Left renal pelvis (tissue), 4 donors: ENCODE results near the gene HTD2. TPM values are rescaled to one million over a fixed set of nuclear protein-coding genes. Genes with fewer than 3 reads are reported as not detected.
"Not testable (repeated sequence)": the region's sequence is repeated elsewhere in the genome, so short reads cannot be mapped to it uniquely, and the experiment has no call there.

Experiments
- DNase-seq, 4 donors: peaks; one replicate each; pipeline ENCODE4 v3.0.0-alpha.2; 2013; ENCODE audit warnings: low read depth in 4 of 4, low spot score in 3 of 4
- polyA plus RNA-seq, 4 donors: library from polyadenylated mRNA; unstranded; fragments of 120-200 nt; gene quantifications; one replicate each; pipeline ENCODE4 v1.2.1, GENCODE V29; 2013; ENCODE audit not compliant: insufficient read length in 4 of 4

Gene HTD2
- polyA plus RNA-seq, 4 donors, result 10.1 to 17.1 (median 12.3) TPM

DNA sequence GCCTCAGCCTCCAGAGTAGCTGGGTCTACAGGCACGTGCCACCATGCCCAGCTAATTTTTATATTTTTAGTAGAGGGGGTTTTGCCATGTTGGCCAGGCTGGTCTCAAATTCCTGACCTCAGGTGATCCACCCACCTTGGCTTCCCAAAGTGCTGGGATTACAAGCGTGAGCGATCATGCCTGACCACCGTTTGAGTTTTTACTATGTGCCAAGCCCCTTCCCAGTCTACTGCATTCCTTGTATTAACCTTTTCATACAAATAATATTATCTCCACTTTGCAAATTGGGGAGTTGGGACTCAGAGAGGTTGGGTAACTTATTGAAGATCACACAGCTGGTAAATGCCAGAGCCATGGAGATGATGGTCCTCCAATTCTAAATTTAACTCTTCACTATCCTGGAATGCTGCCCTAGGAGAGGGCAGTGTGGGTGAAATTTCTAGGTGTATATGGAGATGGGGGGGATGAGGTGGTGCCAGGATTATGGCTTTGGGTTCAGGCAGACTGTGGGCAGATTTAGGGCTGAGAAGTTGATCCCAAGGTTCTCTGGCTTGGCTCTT is 25.4 kb downstream of the HTD2 start:
- no peak for DNase-seq

DNA sequence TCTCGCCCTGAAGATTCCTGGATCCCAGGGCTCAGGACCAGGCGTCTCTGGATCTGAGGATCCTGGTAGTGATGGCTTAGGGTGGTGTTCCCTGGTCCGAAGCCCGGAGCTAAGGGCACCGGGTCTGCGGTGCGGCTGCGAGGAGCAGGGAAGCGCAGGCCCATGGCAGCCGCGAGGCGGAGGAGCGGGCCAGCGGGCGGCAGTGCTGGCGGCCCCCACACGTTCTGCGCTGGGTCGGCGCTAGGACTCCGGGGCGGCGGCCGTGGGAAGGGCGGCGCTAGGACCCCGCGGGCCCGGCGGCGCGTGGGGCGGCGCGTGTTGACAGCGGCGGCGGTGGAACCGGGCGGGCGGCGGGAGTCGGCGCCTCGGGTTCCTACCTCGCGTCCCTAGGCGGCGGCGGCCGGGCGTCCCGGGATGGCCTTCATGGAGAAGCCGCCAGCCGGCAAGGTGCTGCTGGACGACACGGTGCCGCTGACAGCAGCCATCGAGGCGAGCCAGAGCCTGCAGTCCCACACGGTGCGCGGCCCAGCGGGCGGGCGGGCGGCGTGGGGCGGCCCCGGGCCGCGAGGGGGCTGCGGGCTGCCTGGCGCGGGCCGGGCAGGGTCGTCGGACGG is 26.4 kb downstream of the HTD2 start, which contains the start of gene PXK:
Gene PXK, plus strand, starts transcription at position 318 of the 614 bp plus-strand sequence. Its CDS starts 97 bp downstream, at position 415.
- DNase-seq, result peak in 3 of 4 donors; percentile 56 to 69 (median 68)

DNA sequence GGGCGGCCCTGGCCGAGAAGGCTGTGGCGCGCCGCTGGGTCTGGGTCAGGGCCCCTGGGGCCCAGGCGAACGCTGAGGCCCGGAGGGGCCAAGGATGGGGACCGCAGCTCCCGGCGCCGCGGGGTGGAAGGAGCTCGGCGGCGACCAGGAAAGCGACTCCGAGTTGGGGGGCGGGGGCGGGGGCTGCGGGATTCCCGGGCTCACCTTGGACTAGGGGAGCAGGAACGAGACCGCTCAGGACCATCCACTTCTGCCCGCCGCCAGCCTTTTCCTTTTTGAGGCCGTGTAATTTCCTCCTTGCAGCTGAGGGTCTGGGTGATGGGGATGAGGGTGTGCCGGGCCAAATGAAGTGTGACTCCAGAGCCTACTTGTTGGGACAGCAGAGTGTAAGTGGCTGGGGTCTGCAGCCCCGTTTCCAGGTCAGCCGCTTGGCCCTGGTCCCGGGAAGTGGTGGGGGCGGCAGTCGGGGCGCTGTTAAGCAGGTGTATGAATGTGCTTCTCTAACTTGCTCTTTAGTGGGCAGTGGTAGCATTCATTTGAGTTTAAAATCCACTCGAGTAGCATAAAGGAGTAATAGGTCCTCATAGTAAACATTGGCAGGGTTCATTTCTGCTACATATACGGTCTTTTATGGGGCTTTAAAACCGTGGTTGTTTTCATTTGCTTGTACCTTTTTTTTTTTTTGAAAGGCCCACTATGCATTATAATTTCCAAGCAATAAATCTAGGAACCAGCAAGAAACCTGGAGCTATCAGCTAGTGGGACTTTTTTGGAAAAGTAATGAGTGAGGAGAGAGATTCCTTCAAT is 27.1 kb downstream of the HTD2 start:
- no peak for DNase-seq

DNA sequence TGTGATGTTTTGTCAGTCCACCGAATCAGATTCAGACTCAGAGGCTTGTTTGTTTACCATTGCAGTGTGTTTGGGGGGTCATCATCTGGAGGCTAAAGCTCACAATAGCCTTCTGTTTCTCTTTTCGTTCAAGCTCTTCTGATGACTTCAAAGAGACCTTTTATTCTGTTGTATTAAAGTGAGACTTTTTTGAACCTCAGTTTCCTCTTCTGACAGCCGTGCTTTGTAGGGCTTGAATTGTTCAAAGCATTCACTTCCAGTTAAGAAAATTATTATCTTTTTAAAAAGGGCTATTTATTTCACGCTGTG is 27.6 kb downstream of the HTD2 start:
- no peak for DNase-seq

DNA sequence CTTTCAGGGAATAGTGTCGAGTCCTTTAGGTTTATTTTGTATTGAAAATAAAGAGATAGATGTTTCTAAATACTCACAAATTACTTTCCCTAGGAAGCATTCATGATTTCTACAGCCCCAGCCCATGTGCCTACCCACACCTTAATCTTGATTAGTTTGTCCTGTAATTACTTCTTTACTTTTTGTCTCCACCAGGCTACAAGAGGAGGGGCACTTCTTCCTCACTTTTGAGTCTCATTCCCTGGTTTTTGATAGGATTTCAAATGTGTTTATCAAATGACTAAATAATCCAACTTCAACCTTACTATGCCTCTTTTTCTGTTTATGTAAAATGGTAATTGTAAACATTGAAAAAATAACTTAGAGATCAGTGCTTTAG is 28.2 kb downstream of the HTD2 start:
- no peak for DNase-seq

DNA sequence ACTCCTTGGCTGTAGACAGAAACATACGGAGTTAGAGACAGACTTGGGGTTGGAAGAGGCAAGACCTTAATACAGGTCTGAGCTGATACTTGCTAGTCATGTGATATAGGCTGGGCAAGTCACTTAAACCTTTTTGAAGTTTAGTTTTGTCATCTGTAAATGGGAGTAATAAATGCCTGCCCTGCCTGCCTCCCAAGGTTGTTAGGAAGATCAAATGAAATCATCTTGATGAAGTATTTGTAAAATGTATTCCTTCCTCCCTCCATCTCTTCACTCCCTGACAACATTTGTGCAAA is 29.3 kb downstream of the HTD2 start:
- DNase-seq, result no peak

DNA sequence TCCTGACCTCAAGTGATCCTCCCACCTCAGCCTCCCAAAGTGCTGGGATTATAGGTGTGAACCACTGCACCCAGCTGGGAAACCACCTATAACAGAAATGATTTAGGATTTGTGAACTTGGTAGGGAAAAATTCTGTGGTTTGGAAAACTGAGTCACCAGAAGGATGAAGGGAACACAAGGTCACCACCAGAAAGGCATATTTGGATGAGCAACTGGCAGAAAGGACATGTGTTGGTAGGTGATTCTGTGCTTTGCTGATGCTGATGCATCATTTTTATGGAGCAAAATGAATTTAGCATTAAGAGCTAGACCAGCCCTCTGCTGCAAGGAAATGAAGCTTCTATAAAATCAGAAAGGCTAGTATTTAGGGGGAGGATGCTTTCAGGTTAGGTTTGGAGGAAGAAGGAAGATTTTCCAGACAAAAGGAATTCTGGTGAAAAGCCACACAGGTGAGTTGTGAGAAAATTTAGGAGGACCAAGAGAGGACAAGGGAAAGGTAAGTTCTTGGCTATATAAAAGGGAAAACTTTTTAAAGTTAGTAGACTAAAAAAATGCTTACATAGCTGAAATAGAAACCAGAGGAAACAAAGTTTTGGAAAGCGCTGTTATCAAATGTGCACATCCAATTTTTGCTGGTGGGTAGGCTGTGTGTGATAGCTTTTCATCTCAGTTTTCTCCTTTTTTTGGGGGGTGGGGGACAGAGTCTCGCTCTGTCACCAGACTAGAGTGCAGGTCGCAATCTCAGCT is 30.0 kb downstream of the HTD2 start:
- no peak for DNase-seq

DNA sequence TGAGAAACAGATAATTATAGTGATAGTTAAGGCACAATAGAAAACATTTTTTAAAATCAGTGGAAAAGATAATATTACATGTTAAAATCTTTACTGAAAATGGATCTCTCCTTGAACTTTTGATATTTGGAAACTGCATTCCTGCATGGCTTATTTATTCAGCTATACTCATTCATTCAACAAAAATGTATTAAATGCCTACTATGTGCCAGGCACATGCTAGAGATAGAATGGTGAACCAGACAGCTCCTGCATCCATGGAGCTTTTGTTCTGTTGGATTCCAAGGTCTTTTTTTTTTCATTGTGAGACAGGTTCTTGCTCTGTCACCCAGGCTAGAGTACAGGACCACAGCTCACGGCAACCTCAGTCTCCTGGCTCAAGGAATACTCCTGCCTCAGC is 30.9 kb downstream of the HTD2 start:
- DNase-seq, result no peak

DNA sequence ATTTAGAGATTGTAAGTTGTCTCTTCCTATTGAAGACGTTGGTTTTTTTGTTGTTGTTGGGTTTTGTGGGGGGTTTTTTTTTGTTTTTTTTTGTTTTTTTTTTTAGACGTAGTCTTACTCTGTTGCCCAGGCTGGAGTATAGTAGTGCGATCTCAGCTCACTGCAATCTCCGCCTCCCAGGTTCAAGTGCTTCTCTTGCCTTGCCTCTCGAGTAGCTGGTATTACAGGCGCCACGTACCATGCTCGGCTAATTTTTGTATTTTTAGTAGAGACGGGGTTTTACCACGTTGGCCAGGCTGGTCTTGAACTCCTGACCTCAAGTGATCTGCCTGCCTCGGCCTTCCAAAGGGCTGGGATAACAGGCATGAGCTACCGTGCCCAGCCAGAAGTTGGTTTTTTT is 32.8 kb downstream of the HTD2 start:
- DNase-seq, result not testable (repeated sequence)

DNA sequence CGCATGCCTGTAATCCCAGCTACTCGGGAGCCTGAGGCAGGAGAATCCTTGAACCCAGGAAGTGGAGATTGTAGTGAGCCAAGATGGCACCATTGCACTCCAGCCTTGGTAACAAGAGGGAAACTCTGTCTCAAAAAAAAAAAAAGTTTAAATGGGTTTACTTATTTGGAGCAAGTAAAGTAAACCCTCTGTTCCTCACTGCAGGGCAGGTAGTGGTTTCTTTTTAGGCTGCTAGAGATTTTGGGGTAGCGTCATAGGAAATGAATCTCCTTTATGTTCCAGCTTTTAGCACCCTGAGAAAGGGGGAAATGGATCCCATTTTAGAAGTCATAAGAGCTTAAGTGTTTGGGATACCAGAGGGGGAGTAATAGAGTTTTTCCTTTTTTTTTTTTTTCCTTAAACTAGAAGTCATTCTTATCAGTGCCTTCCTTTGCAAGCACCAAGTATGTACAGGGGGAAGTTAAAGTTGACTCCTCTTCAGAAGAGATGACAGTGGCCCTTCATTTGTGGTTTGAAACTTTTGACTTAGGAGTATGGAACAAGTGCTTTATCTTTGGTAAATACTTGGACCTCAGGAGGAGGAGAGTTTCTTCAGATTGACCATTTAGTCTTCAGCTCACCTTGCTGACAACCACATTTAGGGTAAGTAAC is 34.4 kb downstream of the HTD2 start:
- no peak for DNase-seq

DNA sequence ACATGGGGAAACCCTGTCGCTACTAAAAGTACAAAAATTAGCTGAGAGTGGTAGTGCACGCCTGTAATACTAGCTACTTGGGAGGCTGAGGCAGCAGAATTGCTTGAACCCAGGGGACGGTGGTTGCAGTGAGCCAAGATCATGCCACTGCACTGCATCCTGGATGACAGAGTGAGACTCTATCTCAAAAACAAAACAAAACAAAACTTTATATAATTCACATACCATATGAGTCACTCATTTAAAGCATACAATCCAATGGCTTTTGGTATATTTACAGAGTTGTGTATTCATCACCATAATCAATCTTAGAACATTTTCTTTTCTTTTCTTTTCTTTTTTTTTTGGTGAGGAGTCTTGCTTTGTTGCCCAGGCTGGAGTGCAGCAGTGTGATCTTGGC is 35.1 kb downstream of the HTD2 start:
- DNase-seq, result no peak

DNA sequence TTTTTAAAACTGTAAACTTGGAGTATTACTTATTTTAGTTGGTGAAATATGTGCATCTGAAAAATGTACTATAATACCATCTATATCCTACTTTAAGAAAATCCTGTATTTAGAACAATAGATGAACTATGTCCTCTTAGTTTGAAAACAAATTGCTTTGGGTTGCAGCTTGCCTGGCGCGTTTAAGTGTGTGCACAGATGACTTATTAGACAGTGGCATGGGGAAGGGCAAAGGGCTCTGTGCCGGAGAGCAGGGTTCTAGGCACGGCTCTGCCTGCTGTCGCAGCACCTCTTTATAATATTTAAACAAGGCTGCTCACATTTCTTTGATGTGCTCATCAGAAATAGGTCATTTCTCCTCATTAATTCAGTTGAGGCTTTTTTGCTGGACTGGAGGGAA is 36.4 kb downstream of the HTD2 start:
- no peak for DNase-seq

DNA sequence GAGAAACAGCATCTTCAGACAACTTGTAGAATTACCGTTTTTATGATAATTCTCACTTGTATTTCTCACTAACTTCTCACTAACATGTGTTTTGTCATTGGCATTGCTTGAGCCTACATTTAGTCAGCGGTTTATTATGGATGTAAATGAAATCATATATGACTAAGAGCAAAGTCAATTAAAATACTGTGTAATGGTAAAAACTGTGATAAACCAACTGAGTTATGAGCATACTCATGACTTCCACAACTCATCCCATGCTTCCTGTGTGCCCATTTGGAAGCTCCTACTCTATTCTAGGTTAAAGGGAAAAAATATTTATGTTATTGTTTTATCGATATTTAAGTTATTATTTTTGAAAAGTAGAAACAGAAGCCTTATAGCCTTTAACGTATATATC is 39.1 kb downstream of the HTD2 start:
- no peak for DNase-seq

DNA sequence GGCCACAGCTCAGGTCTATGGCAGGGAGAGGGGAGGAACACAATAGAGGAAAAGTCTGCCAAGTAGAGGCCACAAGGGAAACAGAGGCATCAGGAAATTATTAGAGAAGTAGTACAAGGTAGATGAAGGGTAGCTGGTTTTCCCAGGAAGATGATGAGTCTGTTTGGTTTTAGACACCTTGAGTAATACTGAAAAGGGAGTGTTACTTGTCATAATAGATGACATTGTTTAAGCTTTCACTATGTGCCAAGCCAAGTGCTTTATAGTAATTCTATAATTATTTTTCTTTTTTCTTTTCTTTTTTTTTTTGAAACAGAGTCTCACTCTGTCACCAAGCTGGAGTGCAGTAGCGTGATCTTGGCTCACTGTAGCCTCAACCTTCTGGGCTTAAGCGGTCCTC is 40.0 kb downstream of the HTD2 start:
- DNase-seq, result no peak

DNA sequence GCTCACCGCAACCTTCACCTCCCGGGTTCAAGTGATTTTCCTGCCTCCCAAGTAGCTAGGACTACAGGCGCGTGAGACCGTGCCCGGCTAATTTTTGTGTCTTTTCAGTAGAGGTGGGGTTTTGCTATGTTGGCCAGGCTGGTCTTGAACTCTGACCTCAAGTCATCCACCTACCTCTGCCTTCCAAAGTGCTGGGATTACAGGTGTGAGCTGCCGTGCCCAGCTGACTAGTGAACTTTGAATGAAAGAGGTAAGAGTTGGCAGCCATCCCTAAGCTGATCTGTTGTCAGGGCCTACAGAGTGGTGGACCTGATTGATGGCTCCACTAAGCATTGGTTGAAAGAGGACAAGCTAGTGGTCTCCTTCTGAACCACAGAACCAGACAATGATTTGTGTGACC is 41.7 kb downstream of the HTD2 start:
- no peak for DNase-seq

DNA sequence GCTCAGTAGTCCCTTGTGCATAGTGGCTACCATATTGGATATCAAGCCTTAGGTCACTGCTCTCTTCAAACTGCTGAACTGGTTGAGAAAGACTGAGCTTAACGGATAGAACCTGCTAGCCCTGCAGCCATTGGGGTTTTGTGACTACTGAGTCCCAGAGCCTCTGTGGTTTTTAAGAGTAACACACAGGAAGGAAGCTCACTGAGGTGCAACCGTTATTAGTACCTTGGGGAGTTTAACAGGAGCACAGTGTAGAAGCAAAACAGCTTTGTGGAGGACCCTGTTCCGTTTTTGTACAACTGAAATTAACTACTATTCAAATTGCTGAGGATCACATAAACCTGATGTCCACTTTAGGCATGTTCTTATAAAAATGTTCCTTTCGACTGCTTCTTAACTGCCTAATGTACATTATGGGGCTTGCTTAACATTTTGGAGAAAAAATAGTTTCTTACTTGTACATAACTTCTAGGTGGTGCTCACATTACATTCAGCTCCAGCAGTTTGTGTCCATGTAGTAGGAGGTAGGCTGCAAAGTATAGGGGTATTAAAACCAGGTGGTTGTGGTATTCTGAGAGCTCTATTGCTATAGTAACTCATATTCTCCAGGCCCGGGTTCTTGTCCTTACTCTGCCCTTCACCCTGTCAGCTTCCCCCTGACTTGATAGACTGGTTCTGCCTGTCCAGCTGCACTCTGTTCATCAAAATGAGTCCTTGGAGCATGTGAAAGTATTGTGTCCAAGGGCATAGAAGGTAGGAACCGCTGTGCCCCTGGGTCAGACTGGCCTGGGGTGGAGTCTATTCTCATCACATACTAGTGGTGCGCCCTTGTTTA is 43.7 kb downstream of the HTD2 start:
- DNase-seq, result no peak

DNA sequence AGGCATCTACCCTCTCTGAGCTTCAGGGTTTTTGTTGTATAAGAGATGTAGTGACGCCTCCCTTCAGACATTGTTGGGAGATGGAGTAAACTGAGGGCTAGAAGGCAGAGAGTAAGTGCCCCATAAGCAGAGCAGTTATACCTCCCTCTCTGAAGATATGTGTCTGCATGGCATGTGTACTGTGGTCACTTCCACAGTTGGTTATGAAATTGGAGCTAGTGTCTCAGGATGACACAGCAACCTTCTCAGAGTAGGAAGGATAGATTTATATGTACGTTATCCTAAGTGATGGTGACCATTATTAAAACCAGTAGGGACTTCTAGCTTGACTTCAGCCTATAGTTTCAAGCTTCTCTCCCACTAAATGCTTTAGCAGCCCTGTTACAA is 44.3 kb downstream of the HTD2 start:
- no peak for DNase-seq

DNA sequence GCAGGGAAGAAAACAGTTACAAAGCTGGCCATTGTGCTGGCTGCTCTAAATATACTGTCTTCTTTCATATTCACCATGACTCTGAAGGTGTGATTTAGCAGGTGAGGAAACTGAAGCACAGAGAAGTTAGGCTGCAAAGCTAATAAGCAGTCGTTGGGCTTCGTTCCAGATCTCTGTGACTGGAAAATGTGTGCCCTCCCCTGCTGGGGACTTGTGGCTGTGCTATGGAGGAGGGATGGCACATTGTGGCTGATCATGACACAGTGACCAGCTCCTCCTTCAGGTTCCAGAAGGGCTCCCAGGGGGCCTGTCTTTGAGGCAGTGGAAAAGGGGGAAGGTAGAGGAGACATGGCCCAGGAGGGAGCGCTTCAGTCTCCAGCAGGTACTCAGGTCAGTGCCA is 45.6 kb downstream of the HTD2 start:
- DNase-seq, result no peak

DNA sequence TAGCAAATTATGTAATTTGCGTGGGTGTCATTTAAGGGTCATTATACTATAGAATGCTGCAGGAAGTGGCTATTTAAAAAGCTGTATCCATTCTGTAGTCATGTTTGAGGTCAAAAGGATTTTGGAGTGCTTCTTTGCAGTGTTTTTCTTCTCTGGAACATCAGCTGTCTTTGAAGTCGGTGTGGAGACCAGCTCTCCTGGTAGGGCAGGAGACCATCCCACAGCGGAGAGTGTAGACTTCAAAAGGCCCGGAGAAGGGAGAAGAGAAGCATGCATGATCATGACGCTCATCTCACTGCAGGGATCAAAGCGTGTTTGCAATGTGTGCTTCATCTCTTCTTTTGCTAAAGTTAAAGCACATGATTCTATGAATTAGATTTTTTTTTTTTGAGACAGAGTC is 46.3 kb downstream of the HTD2 start:
- DNase-seq, result no peak
